HL-60 (cell line): ENCODE data around the gene LONP2.

Experiments used
- CTCF ChIP-seq: IDR thresholded peaks from one replicate; pipeline ENCODE4 v1.5.1; 2011; ENCODE audit warnings: low read length, control low read depth, inconsistent platforms; ENCODE audit not compliant: insufficient read depth
- GABPA ChIP-seq: IDR thresholded peaks from 2 replicates; pipeline ENCODE4 v1.6.1; 2012; ENCODE audit warnings: low read depth
- POLR2AphosphoS5 ChIP-seq: IDR thresholded peaks from 2 replicates; pipeline ENCODE4 v1.6.1; 2012; ENCODE audit warnings: low read depth
- REST ChIP-seq: IDR thresholded peaks from 2 replicates; pipeline ENCODE4 v1.6.1; 2012; ENCODE audit warnings: low read depth; ENCODE audit not compliant: insufficient replicate concordance
- SPI1 ChIP-seq: IDR thresholded peaks from 2 replicates; pipeline ENCODE4 v1.6.1; 2012; ENCODE audit warnings: low read depth, mild to moderate bottlenecking, borderline replicate concordance

DNA sequence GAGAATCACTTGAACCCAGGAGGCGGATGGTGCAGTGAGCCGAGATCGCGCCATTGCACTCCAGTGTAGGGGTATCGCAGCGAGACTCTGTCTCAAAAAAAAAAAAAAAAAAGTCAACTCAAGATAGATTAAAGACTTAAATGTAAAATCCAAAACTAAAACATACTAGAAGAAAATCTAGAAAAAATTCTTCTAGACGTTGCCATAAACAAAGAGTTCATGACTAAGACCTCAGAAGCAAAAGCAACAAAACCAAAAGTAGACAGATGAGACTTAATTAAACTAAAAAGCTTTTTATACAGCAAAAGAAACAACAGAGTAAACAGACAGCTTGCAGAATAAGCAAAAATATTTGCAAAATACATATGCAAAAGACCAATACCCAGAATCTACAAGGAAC, 64.4 kb downstream of the LONP2 start:
- no peak for TF ChIP-seq SPI1
- TF ChIP-seq CTCF: no peak
- TF ChIP-seq GABPA: no peak
- TF ChIP-seq REST: no peak
- no peak for TF ChIP-seq POLR2AphosphoS5
